Bladder microvascular endothelial cell (primary cell): ENCODE results near the gene FAM9C. TPM values are rescaled to one million over a fixed set of nuclear protein-coding genes. Genes with fewer than 3 reads are reported as not detected.

ENCODE experiments used
- total RNA-seq: library from RNA; depleted of rRNA; stranded (reverse); fragments of >200 nt; gene quantifications from 2 replicates; pipeline ENCODE4 v1.2.3, GENCODE V29; 2014

FAM9C gene
- total RNA-seq: not detected in 2 replicates

DNA sequence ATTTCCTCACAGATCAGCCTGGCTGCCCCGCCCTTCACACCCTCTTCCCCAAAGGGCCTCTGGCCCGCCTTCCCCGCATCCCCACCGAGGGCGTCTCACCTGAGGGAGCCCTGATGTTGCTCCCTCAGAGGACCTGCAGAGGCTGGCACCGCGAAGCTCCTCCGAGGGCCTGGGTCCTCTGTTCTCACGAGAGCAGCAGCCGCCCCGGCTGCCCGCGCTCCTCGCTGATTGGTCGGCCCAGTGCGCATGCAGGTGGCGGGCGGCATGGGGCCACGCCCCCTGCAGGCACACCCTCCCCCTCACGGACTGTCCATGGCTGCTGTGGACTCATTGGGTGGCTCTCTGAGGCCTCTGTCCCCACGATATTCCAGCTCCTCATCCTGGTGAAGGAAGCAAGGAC lies at the start of gene FAM9C:
FAM9C (minus strand) TSS at position 180 of the 400 bp plus-strand sequence. CDS start 831 bp downstream, outside the sequence.

Other genes with a start within 250 kb of the FAM9C start
- gene TLR7, start 177.5 kb downstream of the FAM9C start, total RNA-seq: not detected in 2 replicates
- gene TLR8, start 138.0 kb downstream of the FAM9C start, total RNA-seq: not detected in 2 replicates
- 10,272 and 12,677 TPM in 2 replicates for gene TMSB4X, start 69.5 kb downstream of the FAM9C start, total RNA-seq